ENCODE data around the gene CABCOCO1. TPM values are rescaled to one million over a fixed set of nuclear protein-coding genes. Genes with fewer than 3 reads are reported as not detected.

Gene CABCOCO1, protein sequence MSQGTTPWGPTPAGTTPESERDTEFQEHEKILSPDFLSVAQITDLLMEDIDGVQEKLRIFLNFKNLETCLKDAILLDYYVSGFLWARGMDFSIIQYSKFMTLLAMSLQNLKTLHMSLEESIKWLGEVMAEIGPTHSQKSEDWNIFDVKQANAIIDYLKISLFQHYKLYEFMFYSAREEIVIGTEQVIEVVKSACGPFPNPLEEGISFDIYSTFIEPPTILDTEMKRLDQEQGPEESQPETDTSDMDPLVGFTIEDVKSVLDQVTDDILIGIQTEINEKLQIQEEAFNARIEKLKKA
- 0.29 and 0.41 TPM in 2 replicates for total RNA-seq

DNA sequence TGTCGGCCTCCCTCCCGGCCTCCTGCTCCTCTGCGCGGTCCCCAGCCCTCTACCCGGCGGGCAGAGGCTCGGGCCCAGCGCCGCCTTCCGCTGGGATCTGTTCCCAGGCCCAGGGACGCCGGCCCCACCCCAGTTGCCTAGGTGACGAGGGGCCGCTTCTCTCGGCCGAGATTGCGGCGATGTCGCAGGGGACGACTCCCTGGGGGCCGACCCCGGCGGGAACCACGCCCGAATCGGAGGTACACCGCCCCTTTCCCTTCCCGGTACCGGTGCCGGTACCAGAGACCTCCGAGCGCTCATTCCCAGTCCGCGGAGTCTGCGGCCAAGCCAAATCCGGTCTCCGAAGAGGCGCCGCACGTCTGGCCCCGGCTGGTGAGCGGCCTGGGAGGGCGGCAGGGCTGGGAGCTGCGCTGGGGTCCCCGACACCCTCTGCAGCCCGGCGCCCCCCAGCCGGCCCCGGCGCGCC is at the start of gene CABCOCO1:
Gene CABCOCO1 (plus strand): TSS at position 136 of the 466 bp plus-strand sequence. CDS start 44 bp downstream, at position 180.
- DNase-seq (ENCODE audit: extremely low read depth, low read depth, low spot score) = no peak

DNA sequence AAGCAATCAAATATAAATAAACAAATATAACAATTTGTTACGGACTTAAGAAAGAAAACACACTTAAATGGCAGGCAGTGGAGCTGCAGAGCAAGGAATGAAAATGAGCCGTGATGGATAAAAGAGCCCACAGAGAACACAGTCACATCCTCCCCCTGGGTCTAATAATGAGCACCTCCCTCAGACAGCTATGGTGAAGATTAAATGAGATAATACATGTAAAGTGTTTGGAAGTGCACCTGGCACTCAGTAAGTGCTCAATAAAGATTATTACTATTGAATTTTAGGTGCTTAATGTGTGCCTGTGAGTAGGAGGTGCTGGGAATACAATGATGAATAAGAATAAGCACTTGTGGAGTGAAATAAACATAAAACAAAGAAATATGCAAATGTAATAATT is 49.1 kb upstream of the CABCOCO1 start:
- no peak for DNase-seq (ENCODE audit: extremely low read depth, low read depth, low spot score)

DNA sequence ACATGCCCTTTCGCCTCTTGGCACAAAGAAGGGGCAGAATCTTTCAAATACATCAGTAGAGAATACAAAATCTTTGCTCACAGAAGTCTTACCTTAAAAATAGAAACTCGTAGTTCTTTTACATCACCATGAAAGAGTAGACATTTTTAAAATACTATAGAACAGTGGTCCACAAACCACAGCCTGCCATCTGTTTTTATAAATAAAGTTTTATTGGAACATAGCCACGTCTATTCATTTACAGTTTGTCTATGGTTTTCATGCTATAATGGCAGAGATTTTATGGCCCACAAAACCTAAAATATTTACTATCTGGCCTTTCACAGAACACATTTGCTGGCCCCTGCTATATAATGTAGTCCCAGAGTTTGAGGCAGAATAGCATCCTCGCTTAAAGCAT is 46.1 kb upstream of the CABCOCO1 start:
- DNase-seq (ENCODE audit: extremely low read depth, low read depth, low spot score) = no peak

DNA sequence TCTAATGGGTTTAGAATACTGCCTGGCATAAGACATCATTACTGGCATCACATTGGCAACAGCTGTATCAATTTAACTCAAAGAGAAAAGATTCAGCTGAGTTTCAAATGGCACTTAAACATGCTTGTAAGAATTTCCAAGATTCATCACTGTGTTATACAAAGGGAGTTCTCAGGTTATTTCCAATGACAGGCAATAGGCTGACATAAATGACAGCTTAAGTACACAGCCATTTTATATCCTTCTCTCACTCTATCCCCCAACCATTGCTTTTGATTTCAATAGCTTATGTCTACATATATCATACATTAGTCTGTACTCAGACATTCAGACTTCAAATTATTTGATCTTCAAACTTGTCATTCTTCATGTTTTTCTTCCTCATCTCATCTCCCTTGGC is 45.5 kb upstream of the CABCOCO1 start:
- DNase-seq (ENCODE audit: extremely low read depth, low read depth, low spot score) = no peak

DNA sequence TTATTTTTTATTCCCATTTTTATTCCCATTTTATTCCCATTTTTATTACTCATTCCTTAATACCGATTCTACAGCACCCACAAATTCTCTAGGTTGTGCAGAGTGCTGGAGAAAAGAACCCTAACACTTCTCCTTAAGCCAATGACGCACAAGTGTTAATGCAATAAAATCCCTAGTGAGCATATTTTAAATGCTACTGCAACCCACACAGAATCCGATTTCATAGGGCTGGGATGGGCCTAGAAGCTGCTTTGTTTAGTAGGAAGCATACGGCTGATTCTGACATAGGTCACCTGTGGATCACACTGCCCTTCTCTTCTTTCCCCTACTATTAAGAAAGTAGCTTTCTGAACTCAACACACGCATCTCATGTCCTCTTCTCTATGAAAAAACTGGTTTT is 45.1 kb upstream of the CABCOCO1 start:
- DNase-seq (ENCODE audit: extremely low read depth, low read depth, low spot score) = no peak

DNA sequence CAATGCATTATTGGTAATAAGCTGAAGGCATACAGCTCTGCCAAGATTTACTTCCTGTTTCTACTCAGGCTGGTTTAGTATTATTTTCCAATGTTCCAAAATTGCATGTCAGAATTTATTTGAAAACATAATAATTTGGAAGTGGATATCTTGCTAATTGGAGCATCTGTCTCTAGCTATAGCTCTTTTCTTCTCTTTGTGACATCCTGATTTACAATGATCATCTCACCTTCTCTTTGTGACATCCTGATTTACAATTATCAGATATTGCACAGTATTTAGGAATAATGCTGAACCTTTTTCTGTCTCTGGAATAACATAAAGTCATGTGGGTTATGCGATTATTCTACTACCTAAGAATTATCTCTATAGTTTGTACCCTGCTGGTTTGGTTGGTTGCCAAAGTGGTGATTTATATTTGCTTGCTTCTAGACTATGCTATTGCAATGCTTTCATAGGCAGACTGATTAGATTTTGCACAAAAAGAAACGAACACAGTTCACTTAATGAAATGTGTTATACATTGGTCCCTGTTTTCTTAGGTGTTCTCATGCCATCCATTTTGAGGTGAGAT is 44.3 kb upstream of the CABCOCO1 start:
- DNase-seq (ENCODE audit: extremely low read depth, low read depth, low spot score) = no peak

DNA sequence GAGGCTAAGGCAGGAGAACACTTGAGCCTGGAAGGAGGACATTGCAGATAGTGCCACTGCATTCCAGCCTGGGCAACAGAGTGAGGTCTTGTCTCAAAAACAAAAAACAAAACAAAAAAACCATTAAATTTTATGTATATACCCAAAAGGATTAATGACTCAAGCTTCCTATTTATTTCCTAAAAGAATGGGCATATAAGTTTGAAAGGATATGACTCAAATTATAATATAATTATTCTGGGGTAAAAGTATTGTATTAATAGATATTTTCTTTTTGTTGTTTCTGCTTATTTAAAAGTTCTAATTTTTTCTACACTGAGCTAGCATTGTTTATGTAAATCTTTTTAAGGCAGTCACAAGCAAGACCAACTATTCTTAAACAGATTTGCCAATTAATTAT is 42.2 kb upstream of the CABCOCO1 start:
- no peak for DNase-seq (ENCODE audit: extremely low read depth, low read depth, low spot score)

DNA sequence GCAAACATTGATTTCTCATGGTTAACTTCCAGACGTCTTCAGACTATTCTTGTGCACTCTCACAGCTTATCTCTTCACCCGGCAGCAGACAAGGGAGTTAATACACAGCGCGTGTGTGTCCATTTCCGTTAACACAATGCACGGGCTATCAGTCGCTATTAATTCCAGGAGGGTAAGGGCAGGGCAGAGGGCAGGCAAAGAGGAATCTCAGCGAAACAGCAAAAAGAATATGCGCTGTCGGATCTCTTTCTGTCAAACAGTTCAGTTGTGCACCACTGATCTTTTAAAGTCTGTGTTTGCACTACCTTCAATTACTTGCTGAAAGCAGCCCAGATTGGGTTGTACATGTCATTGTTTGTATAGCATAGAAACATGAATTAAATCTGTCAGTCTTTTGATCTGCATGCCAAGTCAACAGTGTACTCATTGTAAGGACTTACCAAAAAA is 41.1 kb upstream of the CABCOCO1 start:
- no peak for DNase-seq (ENCODE audit: extremely low read depth, low read depth, low spot score)

DNA sequence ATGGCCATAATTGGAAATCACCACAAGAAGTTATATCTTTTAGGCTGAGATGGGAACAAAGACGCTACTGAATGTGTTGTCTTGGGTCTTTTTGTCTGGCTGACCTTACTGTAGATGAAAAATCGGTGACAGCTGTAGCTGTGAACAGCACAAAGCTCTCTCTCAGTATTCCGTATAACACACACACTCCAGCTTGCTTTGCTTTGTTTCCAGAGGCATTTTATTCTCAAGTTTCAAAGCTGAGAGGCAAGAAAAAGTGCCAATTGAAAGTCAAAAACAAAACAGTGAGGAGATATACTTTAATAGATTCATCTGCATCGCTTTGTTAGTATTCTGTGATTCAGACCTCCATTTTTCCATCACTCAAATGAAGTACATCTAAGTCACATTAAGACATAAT is 39.6 kb upstream of the CABCOCO1 start:
- DNase-seq (ENCODE audit: extremely low read depth, low read depth, low spot score) = no peak

DNA sequence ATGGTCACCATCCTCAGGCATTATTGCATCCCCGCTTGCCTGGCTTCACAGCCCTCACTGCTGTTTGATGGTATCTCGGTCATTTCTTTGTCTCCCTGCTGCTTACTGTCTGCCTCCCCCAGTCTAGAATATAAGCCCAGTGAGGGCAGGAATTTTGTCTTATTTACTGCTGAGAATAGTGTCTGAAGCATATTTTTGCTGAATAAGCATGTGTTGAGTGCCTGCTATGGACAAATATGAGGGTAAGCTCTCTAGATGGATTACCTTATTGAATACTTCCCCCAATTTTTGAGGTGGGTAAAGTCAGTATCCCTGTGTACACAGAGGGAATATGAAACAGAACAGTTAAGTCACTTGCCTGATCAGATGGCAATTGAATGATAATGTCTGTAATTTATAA is 36.5 kb upstream of the CABCOCO1 start:
- DNase-seq (ENCODE audit: extremely low read depth, low read depth, low spot score) = no peak

DNA sequence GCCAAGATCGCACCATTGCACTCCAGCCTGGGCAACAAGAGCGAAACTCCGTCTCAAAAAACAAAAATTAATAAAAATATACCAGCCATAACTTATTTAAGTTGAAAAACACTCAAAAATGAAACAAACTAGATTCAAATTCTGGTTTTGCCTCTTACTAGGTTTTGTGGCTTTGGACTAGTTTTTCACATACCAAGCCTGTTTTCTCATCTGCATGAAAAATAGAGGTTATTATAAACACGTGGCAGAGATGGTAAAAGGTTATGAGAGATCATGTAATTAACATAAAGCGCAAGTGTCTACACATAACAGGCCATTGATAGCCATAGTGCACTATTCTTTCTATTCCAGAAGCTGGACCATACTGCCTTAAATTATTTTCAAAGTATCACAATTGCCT is 35.5 kb upstream of the CABCOCO1 start:
- DNase-seq (ENCODE audit: extremely low read depth, low read depth, low spot score) = no peak

DNA sequence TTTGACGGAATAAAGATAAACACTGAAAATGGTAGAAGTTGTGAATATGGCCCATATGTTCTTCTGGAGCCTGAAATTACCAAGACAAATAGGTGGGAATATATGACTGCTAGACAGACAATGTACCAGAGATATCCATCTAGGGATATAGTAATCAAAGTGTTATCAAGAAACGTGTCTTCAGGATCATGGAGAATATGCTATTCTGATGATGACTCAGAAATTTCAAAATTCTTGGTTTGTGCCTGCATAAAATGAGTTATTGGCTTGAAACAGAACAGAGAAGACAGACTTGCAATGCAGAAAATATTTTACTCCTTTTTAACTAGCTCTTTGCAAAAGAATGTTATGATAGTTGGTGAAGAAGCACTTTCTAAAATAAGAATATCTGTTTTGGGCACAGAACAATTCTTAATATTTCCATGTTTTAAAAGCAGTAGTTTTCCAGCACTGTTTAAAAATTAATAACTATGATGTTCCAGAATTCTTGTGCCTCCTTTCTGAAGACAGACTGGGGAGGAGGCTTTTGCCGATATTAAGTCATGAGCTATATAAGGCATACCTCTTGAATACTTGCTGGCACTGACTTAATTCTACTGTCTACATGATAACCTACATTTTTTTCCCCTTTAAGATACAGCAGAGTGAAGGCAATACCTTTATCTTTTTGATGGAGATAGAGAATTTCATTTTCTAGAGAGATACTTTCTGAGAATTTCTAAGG is 34.4 kb upstream of the CABCOCO1 start:
- DNase-seq (ENCODE audit: extremely low read depth, low read depth, low spot score) = no peak

DNA sequence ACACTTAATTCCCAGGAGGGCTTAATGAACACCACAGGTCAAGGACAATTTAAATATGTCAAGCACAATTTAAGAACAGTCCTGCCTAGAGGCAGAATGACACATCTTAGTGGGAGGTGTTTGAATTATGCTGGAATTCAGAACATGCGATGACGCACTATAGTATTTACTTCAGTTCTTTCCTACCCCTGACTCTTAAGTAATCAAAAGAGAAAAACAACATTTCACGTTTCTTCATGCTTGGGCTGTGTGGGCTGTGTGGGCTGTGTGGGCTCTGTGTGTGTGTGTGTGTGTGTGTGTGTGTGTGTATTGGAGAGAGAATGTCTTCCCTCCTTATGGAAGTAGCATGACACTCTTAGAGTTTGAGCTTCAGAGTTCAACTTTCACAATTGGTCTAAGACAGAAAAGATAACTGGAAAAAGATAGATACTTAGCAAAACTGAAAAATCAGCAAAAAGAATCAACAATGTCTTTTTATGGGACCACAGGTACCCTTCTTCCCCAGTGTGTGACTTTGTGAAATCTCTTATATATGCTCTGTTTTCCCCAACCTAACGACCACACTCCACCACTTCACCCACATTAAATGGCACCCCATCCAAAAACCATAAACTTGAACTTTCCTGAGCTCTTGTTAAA is 33.7 kb upstream of the CABCOCO1 start:
- no peak for DNase-seq (ENCODE audit: extremely low read depth, low read depth, low spot score)

DNA sequence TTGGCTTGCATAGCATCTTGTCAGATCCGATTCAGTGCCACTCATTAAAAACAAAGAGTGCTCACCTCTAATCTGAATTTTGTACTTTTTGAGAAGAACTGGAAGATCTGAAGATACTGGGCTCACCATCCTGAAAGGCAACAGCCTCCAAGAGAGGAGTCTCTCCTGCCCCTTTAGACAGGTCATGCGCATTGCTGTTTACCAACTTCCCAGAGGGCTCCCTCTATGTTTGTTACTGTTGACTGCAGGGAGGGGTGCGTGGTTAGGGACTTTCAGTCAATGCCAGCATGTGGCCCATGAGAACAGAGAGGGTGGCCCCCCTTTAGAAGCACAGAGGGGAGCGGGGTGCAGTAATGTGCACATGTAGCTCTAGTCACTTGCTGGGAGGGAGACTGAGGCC is 33.2 kb upstream of the CABCOCO1 start:
- DNase-seq (ENCODE audit: extremely low read depth, low read depth, low spot score) = no peak

DNA sequence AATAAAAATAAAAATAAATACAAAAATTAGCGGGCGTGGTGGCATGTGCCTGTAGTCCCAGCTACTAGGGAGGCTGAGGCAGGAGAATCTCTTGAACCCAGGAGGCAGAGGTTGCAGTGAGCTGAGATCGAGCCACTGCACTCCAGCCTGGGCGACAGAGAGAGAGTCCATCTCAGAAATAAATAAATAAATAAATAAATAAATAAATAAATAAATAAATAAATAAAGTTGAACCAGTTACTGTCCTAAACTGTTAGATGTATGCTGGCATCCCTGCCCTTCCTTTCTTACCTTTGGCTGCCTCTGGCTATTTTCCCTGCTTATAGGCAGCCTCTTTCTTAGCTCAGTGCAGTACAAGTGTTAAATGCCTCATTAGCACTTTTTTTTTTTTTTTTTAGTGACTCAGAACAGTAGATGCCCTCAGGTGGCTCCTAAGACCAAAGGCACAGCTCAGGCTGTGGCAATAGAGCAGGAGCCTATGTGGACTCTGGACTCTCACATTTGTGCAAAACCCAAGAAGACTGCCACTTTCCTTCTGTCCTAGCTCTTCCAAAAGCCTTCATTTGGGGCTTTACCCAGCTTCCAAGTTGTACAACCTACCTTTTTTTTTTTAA is 30.6 kb upstream of the CABCOCO1 start:
- no peak for DNase-seq (ENCODE audit: extremely low read depth, low read depth, low spot score)

DNA sequence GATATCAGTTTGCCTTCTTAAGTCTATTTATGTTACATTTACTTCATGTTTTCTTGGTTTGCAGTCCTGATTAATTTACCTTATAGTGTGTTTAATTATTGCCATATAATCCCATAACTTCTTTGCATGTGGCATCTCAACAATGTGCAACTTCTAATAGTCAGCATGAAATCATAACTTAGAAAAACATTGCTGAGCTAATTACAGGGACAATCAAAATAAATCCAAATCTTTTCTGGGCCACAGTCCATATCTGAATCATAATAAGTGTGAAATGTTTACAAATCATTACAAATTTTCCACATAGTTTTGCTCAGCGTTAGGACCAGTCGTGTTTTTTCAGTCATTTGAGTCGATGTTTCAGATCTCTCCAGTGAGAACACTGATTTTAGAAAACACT is 29.1 kb upstream of the CABCOCO1 start:
- no peak for DNase-seq (ENCODE audit: extremely low read depth, low read depth, low spot score)

DNA sequence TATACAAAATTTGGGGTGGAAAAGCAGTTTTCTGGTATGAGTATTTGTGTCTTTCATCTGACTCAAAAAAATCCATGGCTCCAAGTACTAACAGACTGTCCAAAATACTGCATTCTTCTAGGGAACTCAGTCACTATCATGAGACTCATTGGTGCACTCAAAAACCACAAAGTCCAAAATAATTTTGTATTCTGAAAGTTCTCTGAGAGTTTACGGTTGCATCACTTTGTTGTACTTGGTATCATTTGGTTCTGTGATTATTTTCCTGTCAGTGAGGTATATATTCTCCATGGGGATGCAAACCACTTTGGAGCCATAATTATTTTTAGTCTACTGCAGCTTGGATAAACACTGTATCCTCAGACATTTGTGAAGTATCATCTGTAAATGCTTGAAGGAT is 28.0 kb upstream of the CABCOCO1 start:
- no peak for DNase-seq (ENCODE audit: extremely low read depth, low read depth, low spot score)

DNA sequence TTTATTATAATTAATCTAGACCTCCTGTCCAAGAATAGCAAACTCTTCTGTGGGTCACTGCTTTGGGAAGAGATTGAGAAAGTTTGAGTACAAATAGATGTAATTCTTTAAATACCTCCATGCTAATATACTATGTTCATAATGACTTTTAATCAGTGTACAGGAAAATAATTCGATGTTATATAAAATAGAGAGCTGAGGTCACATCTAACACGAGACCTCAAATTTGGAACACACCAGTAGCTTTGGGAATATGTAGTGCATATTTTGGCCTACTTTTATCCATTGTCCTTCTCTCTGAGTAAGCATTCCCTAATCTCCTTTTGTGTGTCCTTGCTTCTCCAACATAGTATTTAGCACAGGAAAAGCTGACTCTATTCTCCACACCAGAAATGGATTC is 27.3 kb upstream of the CABCOCO1 start:
- no peak for DNase-seq (ENCODE audit: extremely low read depth, low read depth, low spot score)

DNA sequence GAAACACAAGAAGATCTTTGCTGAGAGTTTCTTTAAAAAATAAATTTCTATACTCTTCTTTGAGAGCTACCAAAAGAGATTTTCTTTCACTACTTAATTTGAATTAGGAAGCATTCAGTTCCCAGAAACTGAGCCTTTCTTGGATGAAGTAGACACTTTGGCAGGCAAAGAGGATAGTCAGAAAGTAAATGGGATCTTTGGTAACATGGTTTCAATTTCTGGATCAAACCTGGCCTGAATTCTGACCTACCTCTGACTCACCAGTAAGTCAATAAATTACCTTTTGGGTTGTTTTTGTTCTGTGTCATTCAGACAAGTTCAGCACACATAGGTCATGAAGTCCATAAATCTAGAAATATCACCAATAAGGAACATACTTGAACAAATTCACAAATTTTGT is 26.8 kb upstream of the CABCOCO1 start:
- DNase-seq (ENCODE audit: extremely low read depth, low read depth, low spot score) = no peak

DNA sequence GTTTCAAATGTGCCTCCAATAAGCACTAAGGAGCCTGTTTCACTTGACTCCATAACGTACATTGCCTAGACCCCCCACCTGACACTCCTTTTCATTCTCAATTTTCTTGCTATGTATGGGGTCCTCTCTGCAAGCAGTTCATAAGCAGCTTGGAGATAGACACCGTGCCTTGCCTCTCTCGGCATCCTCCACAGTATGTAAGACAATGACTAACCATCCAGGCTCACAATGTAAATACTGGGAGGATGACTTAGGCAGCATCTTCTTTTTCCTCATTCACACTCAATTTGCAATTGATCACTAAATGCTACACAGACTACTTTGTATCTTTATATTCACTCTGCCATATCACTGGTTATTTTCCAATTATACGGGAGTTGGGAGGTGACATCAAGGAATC is 22.8 kb upstream of the CABCOCO1 start:
- no peak for DNase-seq (ENCODE audit: extremely low read depth, low read depth, low spot score)

DNA sequence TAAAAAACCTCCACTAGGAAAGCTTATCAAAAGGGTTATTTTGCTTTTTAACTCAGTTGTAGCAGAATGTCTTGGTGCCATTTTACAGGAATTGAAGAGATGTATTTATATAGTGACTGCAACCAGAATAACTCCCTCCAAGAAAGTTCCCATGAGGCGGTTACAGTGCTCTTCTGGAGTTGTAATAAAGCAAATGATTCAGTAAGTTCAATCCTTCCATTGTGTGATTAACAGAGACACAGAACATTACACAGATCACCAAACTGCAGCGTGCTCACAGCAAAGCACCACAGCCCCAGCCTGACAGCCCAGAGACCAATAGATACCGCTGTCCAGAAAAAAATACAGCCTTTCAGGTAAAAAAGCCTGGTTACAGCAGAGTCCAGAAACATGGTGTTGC is 21.9 kb upstream of the CABCOCO1 start:
- no peak for DNase-seq (ENCODE audit: extremely low read depth, low read depth, low spot score)

Measured in glomerular endothelial cell (primary cell).